Mesendoderm (in vitro differentiated cells): ENCODE results near the gene EML4.

ENCODE experiments used
- DNase-seq: peaks from one replicate; pipeline ENCODE4 v3.0.0; 2013
- H2AK5ac ChIP-seq: 2 replicates; pipeline ENCODE4 v1.6.1; 2013; ENCODE audit warnings: low read length, inconsistent platforms
- H2BK120ac ChIP-seq: 2 replicates; pipeline ENCODE4 v1.6.1; 2013; ENCODE audit warnings: low read depth, mild to moderate bottlenecking, low read length, moderate library complexity, mixed read lengths
- H2BK15ac ChIP-seq: replicated peaks from 2 replicates; pipeline ENCODE4 v1.6.1; 2013; ENCODE audit warnings: low read depth, mild to moderate bottlenecking, moderate library complexity
- H2BK5ac ChIP-seq: 2 replicates; pipeline ENCODE4 v1.6.1; 2013; ENCODE audit warnings: low read length, inconsistent platforms
- H3K18ac ChIP-seq: 2 replicates; pipeline ENCODE4 v1.6.1; 2013; ENCODE audit warnings: mild to moderate bottlenecking, low read length, mixed read lengths
- H3K23ac ChIP-seq: one replicate; pipeline ENCODE4 v1.6.1; 2013; ENCODE audit warnings: low read length
- H3K27ac ChIP-seq: 2 replicates; pipeline ENCODE4 v1.5.1; 2013; ENCODE audit warnings: low read depth, mild to moderate bottlenecking, inconsistent platforms, low read length, moderate library complexity
- H3K27me3 ChIP-seq: 2 replicates; pipeline ENCODE4 v1.6.1; 2013; ENCODE audit warnings: low read length, control low read depth, mild to moderate bottlenecking, inconsistent platforms; ENCODE audit not compliant: insufficient read depth, poor library complexity
- H3K36me3 ChIP-seq: 2 replicates; pipeline ENCODE4 v1.6.1; 2013; ENCODE audit warnings: low read length, inconsistent platforms; ENCODE audit not compliant: control insufficient read depth, insufficient read depth
- H3K4ac ChIP-seq: one replicate; pipeline ENCODE4 v1.6.1; 2013; ENCODE audit warnings: low read depth, mild to moderate bottlenecking, low read length, moderate library complexity
- H3K4me1 ChIP-seq: 2 replicates; pipeline ENCODE4 v1.6.1; 2013; ENCODE audit warnings: low read depth, low read length, inconsistent platforms; ENCODE audit not compliant: control insufficient read depth
- H3K4me2 ChIP-seq: 2 replicates; pipeline ENCODE4 v1.6.1; 2013; ENCODE audit warnings: low read length
- H3K4me3 ChIP-seq: 2 replicates; pipeline ENCODE4 v1.5.1; 2013; ENCODE audit warnings: mild to moderate bottlenecking, low read length
- H3K56ac ChIP-seq: one replicate; pipeline ENCODE4 v1.6.1; 2013; ENCODE audit warnings: low read length
- H3K79me1 ChIP-seq: 2 replicates; pipeline ENCODE4 v1.6.1; 2013; ENCODE audit warnings: low read length, inconsistent platforms
- H3K79me2 ChIP-seq: 2 replicates; pipeline ENCODE4 v1.6.1; 2013; ENCODE audit warnings: mild to moderate bottlenecking, low read length; ENCODE audit not compliant: control insufficient read depth, insufficient read depth
- H3K9ac ChIP-seq: 2 replicates; pipeline ENCODE4 v1.6.1; 2013; ENCODE audit warnings: low read length, inconsistent platforms
- H4K5ac ChIP-seq: one replicate; pipeline ENCODE4 v1.6.1; 2013; ENCODE audit warnings: low read length
- H4K8ac ChIP-seq: one replicate; pipeline ENCODE4 v1.6.1; 2013; ENCODE audit warnings: low read depth, mild to moderate bottlenecking, control low read depth, low read length, moderate library complexity
- WGBS: extraction: QIAGEN DNeasy Blood & Tissue Kit; methylation state at CpG from one replicate; pipeline ENCODE4 v1.1.7; 2013; ENCODE audit warnings: low lambda C conversion rate, missing lambda C conversion rate; ENCODE audit not compliant: insufficient coverage; ENCODE audit errors: extremely low coverage; 5-methylcytosine and 5-hydroxymethylcytosine counted together

Gene EML4

GRCh38 chr2:42325609-42326008 is 156.5 kb downstream of the EML4 start:
- H3K4ac ChIP-seq: no peak overlapping the region
- no peaks in the 10 kb centered on the region for H3K27me3 ChIP-seq
- no peak overlapping the region for H4K5ac ChIP-seq
- no peaks in the 10 kb centered on the region for H3K79me1 ChIP-seq
- H3K9ac ChIP-seq: no peak overlapping the region
- no peak overlapping the region for H3K4me3 ChIP-seq
- H2BK120ac ChIP-seq: no peak overlapping the region
- H3K56ac ChIP-seq: no peak overlapping the region
- no peak for DNase-seq
- no peak overlapping the region for H4K8ac ChIP-seq
- H2AK5ac ChIP-seq: no peak overlapping the region
- peaks cover 7% of the 10 kb centered on the region for H3K36me3 ChIP-seq
- WGBS: no CpG with 5 or more reads among the region's 1 CpG
- H3K79me2 ChIP-seq: no peaks in the 10 kb centered on the region
- H3K18ac ChIP-seq: no peak overlapping the region
- no peak overlapping the region for H2BK5ac ChIP-seq
- H2BK15ac ChIP-seq: no peak overlapping the region
- H3K27ac ChIP-seq: no peak overlapping the region
- H3K23ac ChIP-seq: no peak overlapping the region
- H3K4me1 ChIP-seq: no peaks in the 10 kb centered on the region
- no peak overlapping the region for H3K4me2 ChIP-seq

- Histone ChIP-seq H3K18ac (no peak overlapping the region), H3K4me1 (no peaks in the 10 kb centered on the region), H3K27ac (no peak overlapping the region), H3K23ac (no peak overlapping the region), H4K8ac (no peak overlapping the region), H2AK5ac (no peak overlapping the region), H3K79me1 (no peaks in the 10 kb centered on the region), H3K4me3 (no peak overlapping the region), H3K4ac (no peak overlapping the region), H3K4me2 (no peak overlapping the region), H2BK15ac (no peak overlapping the region), H3K9ac (no peak overlapping the region), H3K56ac (no peak overlapping the region), H3K79me2 (no peaks in the 10 kb centered on the region), H4K5ac (no peak overlapping the region), H2BK5ac (no peak overlapping the region), H3K36me3 (peaks cover 7% of the 10 kb centered on the region), H2BK120ac (no peak overlapping the region), H3K27me3 (no peaks in the 10 kb centered on the region)
- WGBS: no CpG with 5 or more reads among the region's 4 CpGs
- no peak for DNase-seq
These were observed 158.0 kb downstream of the EML4 start for GRCh38 chr2:42327125-42327524.

DNA sequence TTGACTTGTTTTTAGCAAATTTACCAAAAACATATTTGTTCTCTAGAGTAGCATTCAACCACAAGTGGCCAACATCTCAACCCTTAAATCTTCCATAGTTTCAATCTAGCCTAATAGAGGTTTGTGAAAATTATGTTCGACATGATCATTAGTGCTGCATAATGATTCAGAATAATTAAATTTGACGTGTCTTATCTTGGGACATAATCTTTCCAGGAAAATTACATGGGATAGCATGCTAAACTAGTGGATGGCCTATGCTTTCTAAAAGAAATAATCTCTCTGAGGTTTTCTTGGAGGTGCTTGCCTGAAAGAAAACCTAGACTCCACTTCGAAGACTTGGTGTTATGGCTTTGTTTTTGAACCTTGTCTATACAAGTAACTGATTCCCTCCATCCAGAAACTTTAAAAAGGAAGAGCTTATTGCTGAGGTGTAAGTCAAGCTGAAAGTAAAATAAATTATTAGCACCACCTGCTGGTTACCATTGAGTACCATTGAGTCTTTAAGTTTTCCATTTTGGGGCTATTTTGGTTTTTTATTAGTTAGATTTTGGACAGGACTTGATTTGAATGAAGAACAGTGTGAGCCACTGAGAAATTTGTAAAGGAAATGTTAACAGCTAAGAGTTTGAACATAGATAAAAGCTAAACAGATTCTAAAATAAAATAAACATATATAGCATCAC is 159.1 kb downstream of the EML4 start:
- WGBS: no CpG with 5 or more reads among the region's 3 CpGs
- H3K79me2 ChIP-seq: no peaks in the 10 kb centered on the region

DNA sequence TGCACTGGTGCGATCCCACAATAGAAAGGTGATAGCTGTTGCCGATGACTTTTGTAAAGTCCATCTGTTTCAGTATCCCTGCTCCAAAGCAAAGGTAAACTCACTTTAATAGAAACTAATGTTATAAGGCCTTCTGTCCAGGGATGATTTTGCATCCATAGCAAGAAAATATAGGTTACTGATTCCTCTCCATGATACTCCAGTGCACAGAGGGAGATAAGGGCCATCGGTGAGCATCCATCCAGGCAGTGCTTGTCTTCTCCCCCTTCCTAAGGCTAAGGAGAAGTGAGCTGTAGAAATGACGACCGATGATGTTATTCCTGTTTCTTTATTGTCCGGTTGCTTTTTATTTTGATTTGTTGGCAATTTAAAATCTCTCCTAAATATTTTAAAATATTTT is 159.8 kb downstream of the EML4 start:
- H4K8ac ChIP-seq: no peak overlapping the region
- WGBS: no CpG with 5 or more reads among the region's 6 CpGs
- H2BK15ac ChIP-seq: no peak overlapping the region
- H3K18ac ChIP-seq: no peak overlapping the region
- H3K27me3 ChIP-seq: no peaks in the 10 kb centered on the region
- no peak overlapping the region for H2BK120ac ChIP-seq
- DNase-seq: no peak
- H3K4me3 ChIP-seq: no peak overlapping the region
- H3K36me3 ChIP-seq: peaks cover 16% of the 10 kb centered on the region
- H3K4ac ChIP-seq: no peak overlapping the region
- no peaks in the 10 kb centered on the region for H3K4me1 ChIP-seq
- H3K4me2 ChIP-seq: no peak overlapping the region
- no peak overlapping the region for H3K56ac ChIP-seq
- H2AK5ac ChIP-seq: no peak overlapping the region
- no peak overlapping the region for H3K23ac ChIP-seq
- no peak overlapping the region for H3K9ac ChIP-seq
- no peak overlapping the region for H4K5ac ChIP-seq
- no peak overlapping the region for H2BK5ac ChIP-seq
- no peaks in the 10 kb centered on the region for H3K79me2 ChIP-seq
- no peaks in the 10 kb centered on the region for H3K79me1 ChIP-seq
- H3K27ac ChIP-seq: no peak overlapping the region

More for the DNA sequence above, 159.1 kb downstream of the EML4 start:
- Histone ChIP-seq H2BK5ac (no peak overlapping the region), H3K18ac (no peak overlapping the region), H3K27me3 (no peaks in the 10 kb centered on the region), H3K56ac (no peak overlapping the region), H2BK120ac (no peak overlapping the region), H4K8ac (no peak overlapping the region), H3K27ac (no peak overlapping the region), H3K23ac (no peak overlapping the region), H2BK15ac (no peak overlapping the region), H4K5ac (no peak overlapping the region), H3K4me2 (no peak overlapping the region), H2AK5ac (no peak overlapping the region), H3K4me1 (no peaks in the 10 kb centered on the region), H3K79me1 (no peaks in the 10 kb centered on the region), H3K36me3 (peaks cover 13% of the 10 kb centered on the region), H3K9ac (no peak overlapping the region), H3K4ac (no peak overlapping the region), H3K4me3 (no peak overlapping the region)
- DNase-seq: no peak

DNA sequence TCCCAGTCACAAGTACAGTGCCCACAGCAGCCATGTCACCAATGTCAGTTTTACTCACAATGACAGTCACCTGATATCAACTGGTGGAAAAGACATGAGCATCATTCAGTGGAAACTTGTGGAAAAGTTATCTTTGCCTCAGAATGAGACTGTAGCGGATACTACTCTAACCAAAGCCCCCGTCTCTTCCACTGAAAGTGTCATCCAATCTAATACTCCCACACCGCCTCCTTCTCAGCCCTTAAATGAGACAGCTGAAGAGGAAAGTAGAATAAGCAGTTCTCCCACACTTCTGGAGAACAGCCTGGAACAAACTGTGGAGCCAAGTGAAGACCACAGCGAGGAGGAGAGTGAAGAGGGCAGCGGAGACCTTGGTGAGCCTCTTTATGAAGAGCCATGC is 160.6 kb downstream of the EML4 start:
- Histone ChIP-seq H3K4ac (no peak overlapping the region), H3K9ac (no peak overlapping the region), H3K4me3 (no peak overlapping the region), H2BK120ac (no peak overlapping the region), H3K18ac (no peak overlapping the region), H3K4me1 (no peaks in the 10 kb centered on the region), H4K5ac (no peak overlapping the region), H3K79me1 (no peaks in the 10 kb centered on the region), H2BK5ac (no peak overlapping the region), H2AK5ac (no peak overlapping the region), H2BK15ac (no peak overlapping the region), H3K56ac (no peak overlapping the region), H3K4me2 (no peak overlapping the region), H3K27ac (no peak overlapping the region), H4K8ac (no peak overlapping the region), H3K36me3 (peaks cover 16% of the 10 kb centered on the region), H3K23ac (no peak overlapping the region), H3K79me2 (no peaks in the 10 kb centered on the region), H3K27me3 (no peaks in the 10 kb centered on the region)
- WGBS: no CpG with 5 or more reads among the region's 5 CpGs
- no peak for DNase-seq
